NCI-H69 (cell line): ENCODE measurements around the gene PRRT4.

Source experiments
- DNase-seq: peaks from one replicate; lab custom pipeline; 2025; lab: John Stamatoyannopoulos, UW

PRRT4 gene

DNA sequence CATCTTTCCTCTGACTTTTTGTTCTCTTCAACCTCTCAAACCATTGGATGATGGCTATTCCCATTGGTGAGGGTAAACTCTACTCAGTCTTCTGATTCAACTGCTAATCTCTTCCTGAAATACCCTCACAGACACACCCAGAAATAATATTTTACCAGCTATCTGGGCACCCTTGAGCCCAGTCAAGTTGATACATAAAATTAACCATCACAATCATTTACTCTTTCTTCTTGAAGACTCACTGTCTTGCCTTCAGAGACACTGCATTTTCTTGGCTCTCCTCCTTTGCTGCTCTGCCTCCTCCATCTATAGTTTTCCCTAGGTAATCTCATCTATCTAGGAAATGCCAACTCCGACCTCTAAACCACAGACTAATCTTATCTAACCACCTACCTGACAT is 12.6 kb upstream of the PRRT4 start:
- no peak for DNase-seq

DNA sequence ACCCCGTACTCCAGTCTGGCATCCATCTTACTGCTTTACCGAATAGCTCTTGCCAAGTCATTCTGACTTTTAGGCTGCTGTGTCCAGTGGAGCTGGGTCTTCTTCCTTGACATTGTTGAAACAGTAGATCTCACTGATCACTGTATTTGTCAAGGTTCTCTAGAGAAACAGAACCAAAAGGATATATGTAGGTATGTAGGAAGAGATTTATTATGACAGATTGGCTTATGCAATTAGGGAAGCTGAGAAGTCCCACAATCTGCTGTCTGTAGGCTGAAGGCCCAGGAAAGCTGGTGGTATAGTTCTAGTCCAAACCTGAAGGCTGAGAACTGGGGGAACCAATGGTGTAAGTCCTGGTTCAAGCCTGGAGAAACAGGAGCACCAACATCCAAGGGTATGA is 12.1 kb upstream of the PRRT4 start:
- DNase-seq = no peak

DNA sequence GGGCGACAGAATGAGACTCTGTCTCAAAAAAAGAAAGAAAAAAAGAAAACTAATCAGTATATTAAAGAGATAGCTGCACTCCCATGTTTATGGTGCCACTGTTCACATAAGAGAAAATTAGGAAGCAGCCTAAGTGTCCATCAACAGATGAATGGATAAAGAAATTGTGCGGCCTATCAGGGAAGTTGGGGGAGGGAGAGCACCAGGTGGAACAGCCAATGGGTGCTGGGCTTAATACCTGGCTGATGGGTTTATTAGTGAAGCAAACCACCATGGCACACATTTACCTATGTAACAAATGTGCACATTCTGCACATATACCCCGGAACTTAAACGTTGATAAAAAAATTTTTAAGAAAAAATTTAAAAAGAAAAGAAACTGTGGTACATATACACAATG is 9.0 kb upstream of the PRRT4 start:
- no peak for DNase-seq

DNA sequence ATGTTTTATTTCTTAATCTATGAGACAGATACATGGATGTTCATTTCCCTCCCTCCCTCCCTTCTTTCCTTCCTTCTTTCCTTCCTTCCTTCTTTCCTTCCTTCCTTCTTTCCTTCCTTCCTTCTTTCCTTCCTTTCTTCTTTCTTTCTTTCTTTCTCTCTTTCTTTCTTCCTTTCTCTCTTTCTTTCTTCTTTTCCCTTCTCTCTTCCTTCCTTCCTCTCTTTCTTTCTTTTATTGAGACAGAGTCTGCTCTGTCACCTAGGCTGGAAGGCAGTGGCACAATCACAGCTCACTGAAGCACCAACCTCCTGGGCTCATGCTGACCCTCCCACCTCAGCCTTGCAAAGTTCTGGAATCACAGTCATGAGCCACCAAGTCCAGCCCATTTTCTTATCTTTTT is 5.5 kb upstream of the PRRT4 start:
- DNase-seq = no peak

DNA sequence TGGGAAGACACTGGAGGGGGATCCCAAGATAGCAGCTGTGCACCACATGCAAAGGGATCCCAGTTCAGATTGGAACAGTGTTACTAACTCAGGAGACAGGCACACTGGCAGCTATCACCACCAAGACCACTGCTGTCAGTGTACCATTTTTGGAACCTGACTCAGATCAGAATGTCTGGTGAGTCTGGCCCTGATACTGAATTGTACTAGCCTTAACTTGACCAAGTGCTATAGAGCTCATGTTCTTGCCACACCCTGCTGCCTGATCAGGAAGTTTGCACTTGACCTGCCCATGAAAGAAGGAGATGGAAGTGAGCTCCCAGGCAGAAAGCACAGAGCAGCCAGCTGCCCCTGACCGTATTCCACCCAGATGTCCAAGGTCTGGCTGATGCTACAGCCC is 4.8 kb upstream of the PRRT4 start:
- DNase-seq = no peak

DNA sequence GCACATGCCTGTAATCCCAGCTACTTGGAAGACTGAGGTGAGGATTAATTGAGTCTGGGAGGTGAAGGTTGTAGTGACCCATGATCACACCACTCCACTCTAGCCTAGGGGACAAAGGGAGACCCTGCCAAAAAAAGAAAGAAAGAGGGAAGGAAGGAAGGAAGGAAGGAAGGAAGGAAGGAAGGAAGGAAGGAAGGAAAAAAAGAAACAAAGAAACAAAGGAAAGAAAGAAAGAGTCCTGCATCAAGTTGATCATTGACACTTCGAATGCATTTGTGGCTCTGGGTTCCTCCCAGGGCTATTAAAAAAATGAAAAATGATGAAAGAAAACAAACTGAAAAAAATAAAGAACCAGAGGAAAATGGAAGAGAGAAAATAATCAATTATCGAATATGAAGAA is 3.9 kb upstream of the PRRT4 start:
- DNase-seq = no peak

DNA sequence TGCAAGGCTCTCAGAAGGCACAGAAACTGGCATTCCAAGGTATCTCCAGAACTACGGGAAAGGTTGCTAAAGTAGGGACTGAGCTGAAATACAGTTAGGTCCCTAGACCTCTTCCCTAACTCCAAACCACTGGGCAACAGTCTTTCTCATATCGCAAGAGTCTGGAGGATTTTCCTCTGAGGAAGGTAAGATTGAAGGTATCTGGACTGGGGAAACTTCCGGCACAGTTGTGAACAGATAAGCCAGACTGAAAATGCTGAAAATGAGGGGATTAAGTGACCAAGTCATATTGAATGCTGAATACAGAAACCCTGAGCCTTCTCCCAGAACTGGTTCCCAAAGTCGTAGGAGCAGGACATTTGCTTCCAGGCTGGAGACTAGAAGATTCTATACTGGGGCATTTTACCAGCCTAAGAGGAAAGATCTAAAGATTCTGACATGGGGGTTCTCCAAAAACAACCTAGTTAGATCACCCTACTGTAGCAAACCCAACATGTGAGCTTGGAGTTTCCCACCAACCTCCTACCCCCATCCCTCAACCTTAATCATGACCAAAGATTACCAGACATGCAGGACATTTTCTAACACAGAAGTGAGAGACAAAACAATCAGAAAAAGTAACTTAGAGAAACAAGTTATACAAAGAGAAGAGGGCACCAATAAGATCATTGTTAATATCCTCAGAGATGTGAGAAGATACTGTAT is 2.8 kb upstream of the PRRT4 start:
- no peak for DNase-seq

DNA sequence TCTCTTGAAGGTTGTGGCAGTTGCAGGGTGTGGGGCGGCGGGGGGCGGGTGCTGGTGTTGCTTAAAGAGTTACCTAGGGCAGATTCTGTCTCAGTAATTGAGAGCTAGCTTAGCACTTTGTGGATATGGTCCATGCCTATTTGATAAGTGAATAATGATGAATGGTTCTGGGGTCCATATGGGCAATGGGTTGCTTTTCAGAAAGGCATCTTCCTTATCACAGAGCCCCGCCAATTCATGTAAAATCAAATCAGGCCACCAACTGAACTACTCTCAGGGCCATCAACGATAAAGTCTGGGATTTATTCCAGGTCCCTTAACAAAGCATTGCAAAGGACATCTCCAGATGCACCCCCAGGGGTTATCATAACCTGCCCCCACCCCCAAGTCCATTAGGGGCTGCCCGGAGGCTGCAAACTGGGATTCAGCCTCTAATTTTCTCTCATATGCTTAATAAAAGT is 1.8 kb upstream of the PRRT4 start:
- no peak for DNase-seq

DNA sequence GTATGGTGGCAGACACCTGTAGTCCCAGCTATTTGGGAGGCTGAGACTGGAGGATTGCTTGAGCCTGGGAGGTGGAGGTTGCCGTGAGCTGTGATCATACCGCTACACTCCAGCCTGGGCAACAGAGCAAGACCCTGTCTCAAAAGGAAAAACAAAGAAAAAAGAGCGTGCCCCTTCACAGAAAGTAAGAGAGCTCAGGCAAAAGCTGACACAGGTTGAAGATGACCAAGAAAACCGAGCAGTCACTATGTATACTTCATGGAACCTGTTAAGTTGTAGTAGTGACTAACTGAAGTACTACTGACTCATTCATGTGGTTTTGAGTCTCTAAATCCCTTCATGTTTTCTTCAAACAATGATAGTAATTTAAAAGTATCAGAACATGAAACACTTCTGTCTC is 1.2 kb upstream of the PRRT4 start:
- no peak for DNase-seq

DNA sequence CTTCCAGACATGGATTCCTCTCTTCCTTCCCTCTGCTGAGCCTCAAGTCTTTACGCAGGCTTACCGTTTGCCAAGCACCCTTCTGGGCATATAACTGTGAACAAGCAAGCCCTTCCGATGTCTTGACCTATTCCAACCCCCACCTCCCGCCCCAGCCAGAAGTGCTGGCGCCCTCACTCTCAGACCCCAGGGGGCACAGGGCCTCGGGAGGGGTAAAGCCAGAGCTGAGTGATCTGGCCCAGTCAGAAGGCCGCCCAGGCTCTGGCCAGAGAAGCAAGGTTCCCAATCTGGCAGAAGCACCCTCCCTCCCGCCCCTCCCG is 1.2 kb downstream of the PRRT4 start:
- DNase-seq = no peak

DNA sequence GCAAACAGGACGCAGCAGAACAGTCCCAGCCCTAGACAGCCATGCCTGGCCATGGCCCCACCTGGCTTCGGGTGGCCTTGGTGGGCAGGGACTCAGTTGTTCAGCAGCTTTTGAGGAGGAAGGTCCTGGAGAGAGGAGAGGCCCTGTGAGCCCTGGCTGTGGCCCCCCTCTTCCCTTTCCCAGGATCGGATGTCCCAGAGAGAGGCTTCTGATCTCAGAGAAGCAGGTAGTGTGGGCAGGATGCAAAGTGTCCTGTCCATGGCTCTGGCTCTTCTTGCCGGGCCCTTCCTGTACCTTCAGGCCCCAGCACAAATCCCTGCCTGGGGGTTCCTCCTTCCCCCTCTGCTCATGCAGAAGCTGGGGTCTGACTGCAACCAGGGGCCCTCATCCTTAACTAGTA is 1.6 kb downstream of the PRRT4 start:
- no peak for DNase-seq

DNA sequence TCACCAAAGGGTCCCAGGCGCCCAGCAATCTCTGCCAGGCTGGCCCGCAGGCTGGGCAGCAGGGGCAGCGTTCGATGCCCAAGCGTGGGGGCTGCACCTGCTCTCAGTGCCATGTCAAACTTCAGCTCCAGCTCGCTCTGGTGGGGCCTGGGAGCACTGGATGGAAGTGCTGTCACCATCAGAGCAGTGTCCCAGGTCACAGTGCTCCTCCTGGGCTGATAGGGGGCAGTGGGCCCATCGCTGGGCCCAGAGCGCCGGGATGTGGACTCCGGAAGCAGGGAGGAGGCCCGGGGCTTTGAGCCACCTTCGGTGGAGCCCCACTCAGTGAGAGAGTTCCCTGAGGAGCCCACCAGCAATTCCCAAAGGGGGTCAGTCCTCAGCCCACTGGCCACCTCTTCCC is 2.2 kb downstream of the PRRT4 start:
- DNase-seq = no peak

DNA sequence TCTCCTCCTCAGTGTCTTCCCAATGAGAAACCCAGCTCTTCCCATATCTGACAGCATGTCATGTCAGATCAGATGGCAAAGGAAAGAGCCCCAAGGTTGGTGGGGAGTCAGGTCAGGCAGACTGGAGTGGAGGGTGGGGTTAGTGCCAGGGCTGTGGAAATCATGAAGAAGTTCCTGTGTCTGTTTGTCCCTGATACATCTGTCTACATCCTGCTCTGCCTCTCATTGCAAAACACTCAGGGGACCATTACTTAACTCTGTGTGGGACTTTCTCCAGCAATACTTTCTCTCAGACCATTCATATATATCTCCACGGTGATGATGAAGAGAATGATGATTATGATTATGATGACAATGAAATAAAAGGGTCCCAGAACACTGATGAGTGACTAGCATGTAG is 3.3 kb downstream of the PRRT4 start:
- DNase-seq = no peak

DNA sequence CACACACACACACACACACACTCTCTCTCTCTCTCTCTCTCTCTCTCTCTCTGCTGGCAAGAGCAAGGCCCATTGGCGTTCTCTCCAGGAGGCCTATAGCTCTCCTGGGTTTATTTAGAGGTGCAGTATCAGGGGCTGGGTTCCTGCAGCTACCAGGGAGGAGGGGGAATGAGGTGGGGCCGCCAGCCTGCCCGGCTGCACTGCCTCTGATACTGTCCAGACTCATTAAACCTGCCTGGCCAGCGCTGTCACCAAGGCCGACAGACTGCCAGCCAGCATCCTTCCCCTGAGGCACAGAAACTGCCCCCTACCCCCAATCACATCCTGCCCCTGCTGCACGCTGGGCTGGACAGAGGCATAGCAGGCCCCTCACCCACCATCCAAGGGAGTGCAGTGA is 4.3 kb downstream of the PRRT4 start:
- DNase-seq = no peak

DNA sequence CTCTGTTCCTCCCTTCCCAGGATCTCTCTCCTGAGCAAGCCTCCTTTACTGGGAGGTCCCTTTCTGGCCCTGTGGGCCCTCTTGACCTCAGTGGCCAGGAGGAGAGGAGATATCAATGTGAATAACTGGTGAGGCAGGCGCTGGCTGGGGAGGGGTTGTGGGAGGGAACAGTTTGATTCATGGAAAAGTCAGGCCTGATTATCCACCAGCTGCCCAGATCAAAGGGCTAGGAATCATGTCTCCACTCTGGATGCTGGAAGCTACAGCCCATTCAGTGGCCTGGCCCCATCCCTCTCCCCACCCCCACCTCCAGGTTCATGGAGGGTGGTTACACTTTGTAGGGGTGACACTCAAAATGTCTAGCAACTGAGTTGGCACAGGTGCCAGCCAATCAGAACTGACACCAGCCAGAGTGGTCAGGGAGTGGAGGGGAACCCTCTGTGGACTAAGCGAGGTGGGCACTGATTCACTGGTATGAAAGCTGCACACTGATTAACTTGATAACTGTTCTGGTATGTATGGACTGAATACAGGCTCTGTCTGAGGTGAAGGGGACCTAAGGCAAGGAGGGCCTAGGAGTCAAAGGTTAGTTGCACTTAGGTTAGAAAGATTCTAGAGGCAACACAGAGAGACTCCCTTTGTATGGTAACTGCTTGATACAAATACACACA is 4.8 kb downstream of the PRRT4 start:
- no peak for DNase-seq

DNA sequence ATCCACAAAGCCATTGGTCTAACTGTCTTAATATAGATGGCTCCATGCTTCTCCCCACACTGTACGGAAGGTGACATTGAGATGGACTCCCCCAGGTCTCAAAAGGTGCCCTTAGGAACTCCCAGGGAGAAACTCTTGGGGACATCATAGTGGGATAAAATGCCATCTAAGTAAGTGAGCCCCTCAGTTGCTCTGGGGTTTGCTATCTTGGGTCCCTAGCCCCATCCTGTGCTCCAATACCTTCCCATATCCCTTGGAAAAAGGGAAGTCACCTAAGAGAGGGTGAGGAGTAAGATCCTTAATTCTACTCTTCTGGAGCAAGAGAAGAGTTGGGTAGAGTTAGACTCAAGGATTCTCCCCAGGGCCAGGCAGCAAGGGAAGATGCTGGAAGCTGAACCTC is 7.9 kb downstream of the PRRT4 start:
- no peak for DNase-seq

DNA sequence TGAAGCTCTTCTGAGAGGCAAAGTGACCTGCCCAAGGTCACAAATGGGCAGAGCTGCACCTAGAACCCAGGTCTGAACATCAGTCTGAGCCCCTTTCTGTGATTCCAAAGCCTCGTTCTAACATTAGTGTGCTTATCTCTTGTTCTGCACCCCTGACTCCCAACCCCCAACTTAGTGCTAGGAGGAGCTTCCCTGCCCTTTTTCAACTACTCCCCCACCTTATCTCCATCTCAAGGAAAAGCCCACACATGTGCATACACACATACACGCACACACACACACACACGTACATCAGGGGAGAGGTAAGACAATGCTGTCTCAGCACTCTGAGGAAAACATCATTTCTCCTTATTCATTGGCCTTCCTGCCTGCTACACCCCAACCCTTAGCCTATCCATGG is 8.3 kb downstream of the PRRT4 start:
- no peak for DNase-seq

DNA sequence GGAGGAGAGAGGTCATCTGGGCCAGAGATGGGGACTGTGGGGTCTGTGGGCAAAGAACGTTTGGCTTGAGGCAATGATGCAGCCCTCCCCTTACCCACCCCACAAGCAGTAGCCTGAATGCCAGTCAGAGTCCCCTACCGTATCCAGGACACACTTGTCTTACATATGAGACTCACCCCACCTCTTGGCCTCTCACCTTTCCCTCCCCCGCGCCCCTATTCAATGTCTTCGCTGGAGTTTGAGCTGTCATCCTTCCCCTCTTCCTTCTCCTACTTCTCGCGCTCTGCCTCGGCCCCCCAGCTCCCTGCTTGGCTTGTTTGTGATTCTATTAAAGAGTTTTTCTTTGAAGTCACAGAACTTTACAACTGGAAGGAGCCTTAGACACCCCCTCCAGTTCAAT is 8.9 kb downstream of the PRRT4 start:
- no peak for DNase-seq

DNA sequence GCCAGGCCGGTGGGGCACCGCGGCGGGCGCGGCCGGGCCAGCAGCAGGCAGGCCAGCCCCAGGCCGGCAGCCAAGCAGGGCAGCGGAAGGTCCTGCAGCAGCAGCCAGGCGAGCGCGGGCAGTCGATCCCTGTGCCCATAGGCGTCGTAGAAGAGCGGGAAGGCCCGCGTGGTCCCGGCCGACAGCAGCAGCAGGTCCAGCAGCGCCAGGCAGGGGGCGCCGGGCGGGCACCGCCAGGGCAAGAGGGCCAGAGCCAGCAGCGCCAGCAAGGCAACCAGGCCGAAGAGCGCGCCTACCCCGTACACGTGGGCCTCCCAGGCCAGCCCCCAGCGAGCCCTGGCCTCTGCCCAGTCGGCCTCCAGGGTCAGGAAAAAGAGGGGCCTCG is 9.3 kb downstream of the PRRT4 start:
- DNase-seq = peak; percentile 72

DNA sequence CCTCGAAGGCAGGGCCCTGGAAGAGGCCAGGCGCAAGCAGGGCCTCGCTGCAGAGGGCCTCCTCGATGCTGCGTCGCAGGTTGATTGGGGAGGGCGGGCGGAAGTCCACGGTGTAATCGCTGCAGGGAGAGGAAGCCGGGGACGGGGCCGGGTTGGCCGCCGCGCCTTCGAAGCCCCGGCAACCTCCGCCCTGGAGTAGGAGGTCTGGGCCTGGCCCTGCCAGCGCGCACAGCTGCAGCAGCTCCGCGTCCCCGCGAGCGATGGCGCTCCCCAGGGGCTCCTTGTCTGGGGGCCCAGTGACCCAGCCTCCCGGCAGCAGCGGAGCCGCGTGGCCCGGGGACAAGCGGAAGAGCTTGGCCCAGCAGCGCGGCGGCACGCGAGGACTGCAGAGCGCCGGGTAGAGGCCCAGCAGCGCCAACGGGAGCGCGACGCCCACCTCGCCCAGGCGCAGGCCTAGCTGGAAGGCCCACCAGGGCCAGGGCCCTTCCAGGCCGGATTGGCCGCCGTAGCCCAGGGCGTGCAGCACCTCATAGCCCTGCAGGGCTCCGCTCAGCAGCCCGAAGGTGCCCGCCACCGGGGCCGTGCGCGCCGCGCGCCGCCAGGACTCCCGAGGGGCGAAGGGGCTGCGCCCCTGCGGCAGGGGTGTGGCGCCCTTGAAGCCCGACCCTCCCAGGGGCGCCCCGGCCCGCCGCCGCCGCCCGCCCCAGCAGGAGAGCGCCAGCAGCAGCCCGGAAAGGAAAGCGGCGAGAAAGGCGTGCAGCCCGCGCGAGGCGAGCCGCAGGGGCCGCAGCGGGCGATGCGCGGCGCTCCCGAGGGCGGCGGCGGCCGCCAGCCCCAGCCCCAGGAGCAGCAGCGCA is 10.0 kb downstream of the PRRT4 start:
- DNase-seq = peak; percentile 72

DNA sequence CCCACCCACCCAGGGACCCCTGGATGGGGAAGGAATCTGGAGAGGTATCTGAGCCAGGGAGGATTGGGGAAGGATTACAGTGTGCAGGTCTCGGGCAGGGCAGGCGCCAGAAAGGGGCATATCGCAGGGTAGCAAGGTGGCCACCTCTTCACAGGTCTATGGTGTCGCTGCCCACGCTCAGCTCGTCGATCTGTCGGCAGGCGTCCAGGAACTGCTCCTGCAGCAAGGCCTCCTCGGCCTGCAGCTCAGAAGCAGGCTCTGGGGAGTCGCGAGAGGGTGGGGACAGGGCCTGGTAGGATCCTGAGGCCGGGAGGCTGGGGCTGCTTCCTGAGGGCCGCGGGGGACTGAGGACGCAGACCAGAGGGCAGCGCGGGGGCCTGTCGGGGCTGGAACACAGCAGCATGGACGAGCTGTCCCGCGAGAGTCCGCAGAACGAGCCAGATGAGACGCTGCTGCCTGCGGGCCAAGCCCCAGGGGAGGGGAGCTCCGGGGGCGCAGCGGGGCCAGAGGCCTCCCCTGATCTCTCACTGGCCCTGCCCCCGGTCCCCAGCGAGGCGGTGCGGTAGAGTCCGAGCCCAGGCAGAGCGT is 10.7 kb downstream of the PRRT4 start:
- DNase-seq = no peak

DNA sequence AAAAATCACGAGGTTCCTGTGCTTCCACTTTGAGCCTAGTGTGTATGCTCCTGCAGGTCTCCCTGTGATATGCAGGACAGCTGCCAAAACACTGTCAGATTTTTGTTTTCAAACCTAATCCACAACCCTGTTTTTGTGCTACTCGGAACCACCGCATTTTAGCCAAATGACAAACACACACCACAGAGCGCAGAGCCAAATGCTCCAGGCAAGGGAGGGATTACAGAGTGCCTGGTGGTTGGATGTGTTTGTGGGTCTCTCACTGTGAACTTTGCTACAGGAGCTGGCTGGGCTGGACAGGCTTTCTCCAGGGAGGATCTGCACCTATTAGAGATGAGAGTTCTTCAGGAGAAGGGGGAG is 12.0 kb downstream of the PRRT4 start:
- DNase-seq = no peak

DNA sequence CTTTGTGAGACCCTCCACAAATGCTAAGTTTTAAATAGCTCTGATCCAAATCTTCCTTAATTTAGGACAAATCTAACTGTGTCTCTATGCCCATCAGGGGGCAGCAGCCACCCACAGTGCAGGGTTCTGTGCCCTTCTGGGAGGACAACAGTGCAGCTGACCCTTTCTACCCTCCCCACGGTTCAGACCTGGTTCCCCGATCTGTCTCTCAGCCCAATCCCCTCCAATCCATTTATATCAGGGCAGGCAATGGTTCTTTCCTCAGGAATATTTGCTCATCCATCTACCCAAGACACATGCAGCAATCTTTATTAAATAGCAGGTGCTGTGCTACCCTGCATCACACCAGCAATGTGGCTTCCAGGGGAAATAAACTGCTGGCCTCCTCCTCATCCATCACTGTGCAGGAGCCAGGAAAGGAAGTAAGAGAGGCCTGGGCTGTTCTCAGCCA is 13.8 kb downstream of the PRRT4 start:
- peak; percentile 42 for DNase-seq
